ENCODE results near the gene FLII.

FLII gene

GRCh38 chr17:18195246-18195645 lies 63.3 kb downstream of the FLII start:
- no peak for DNase-seq (ENCODE audit: low read depth in 1 of 2, low spot score in 1 of 2)
- no peak overlapping the region for H3K4me3 ChIP-seq (replicated peaks; ENCODE audit: insufficient read depth, low read length)
- H3K27ac ChIP-seq (replicated peaks), result no peak overlapping the region
- no peaks in the 10 kb centered on the region for H3K27me3 ChIP-seq (ENCODE audit: insufficient read depth, poor library complexity, severe bottlenecking)
- no peak for TF ChIP-seq GABPA (IDR thresholded peaks at IDR 0.05; ENCODE audit: low read depth)
- TF ChIP-seq SPI1 (IDR thresholded peaks at IDR 0.05; ENCODE audit: borderline replicate concordance, low read depth), result no peak
- TF ChIP-seq REST (IDR thresholded peaks at IDR 0.05; ENCODE audit: insufficient replicate concordance, low read depth), result no peak
- TF ChIP-seq POLR2AphosphoS5 (IDR thresholded peaks at IDR 0.05; ENCODE audit: low read depth), result no peak
- no peak for TF ChIP-seq CTCF (IDR thresholded peaks at IDR 0.05; ENCODE audit: insufficient read depth, low read length)

Measured in HL-60 (cell line).